Measurements from ENCODE around the gene GABPB2.
A peak's percentile ranks its signal among the peaks of the same experiment; 100 is the strongest.
"Not testable (repeated sequence)": the region's sequence is repeated elsewhere in the genome, so short reads cannot be mapped to it uniquely, and the experiment has no call there.

GABPB2 gene

GRCh38 chr1:151060657-151061421 is 9.7 kb upstream of the GABPB2 start:
- peak; percentile 29 to 63 for DNase-seq

- no peak for DNase-seq
Observed at GRCh38 chr1:151061704-151062103, 8.9 kb upstream of the GABPB2 start.

GRCh38 chr1:151062741-151063371 is 7.7 kb upstream of the GABPB2 start:
- no peak for DNase-seq

- no peak for DNase-seq
Observed at GRCh38 chr1:151065089-151065645, 5.4 kb upstream of the GABPB2 start.

- no peak for DNase-seq
Observed at GRCh38 chr1:151067185-151067584, 3.4 kb upstream of the GABPB2 start.

GRCh38 chr1:151069103-151069486 is 1.5 kb upstream of the GABPB2 start:
- peak in 1 of 2 experiments; percentile 96 for DNase-seq

- no peak for DNase-seq
Observed at GRCh38 chr1:151072224-151072623, 1.7 kb downstream of the GABPB2 start.

GRCh38 chr1:151085953-151086559 is 15.5 kb downstream of the GABPB2 start:
- DNase-seq = no peak

GRCh38 chr1:151097426-151097825 is 26.9 kb downstream of the GABPB2 start:
- DNase-seq = not testable (repeated sequence)

GRCh38 chr1:151098126-151098525 is 27.6 kb downstream of the GABPB2 start:
- DNase-seq = no peak

- DNase-seq = no peak
Observed at GRCh38 chr1:151104630-151105029, 34.1 kb downstream of the GABPB2 start.

GRCh38 chr1:151106894-151107293 is 36.3 kb downstream of the GABPB2 start:
- DNase-seq = no peak

- no peak for DNase-seq
Observed at GRCh38 chr1:151108331-151108730, 37.8 kb downstream of the GABPB2 start.

- DNase-seq = no peak
Observed at GRCh38 chr1:151113877-151114276, 43.3 kb downstream of the GABPB2 start.

- no peak for DNase-seq
Observed at GRCh38 chr1:151124763-151125403, 54.3 kb downstream of the GABPB2 start.

GRCh38 chr1:151128800-151129199 is 58.2 kb downstream of the GABPB2 start:
- no peak for DNase-seq

- DNase-seq = peak; percentile 82 to 96
Observed at GRCh38 chr1:151130987-151131586, 60.5 kb downstream of the GABPB2 start.

GRCh38 chr1:151131701-151132334 is 61.3 kb downstream of the GABPB2 start:
- DNase-seq = no peak

- no peak for DNase-seq
Observed at GRCh38 chr1:151132335-151133017, 61.9 kb downstream of the GABPB2 start.

- no peak for DNase-seq
Observed at GRCh38 chr1:151133018-151133806, 62.7 kb downstream of the GABPB2 start.

- no peak for DNase-seq
Observed at GRCh38 chr1:151134396-151134795, 63.8 kb downstream of the GABPB2 start.

All from NCI-H187 (cell line).